Colonic mucosa (tissue), 4 donors: ENCODE measurements around the gene HERC6. TPM values are rescaled to one million over a fixed set of nuclear protein-coding genes. Genes with fewer than 3 reads are reported as not detected.
"Not testable (repeated sequence)": the region's sequence is repeated elsewhere in the genome, so short reads cannot be mapped to it uniquely, and the experiment has no call there.

Experiments
- DNase-seq: peaks from one replicate; pipeline ENCODE4 v3.0.0-alpha.2; 2020
- H3K27ac ChIP-seq: fragments of 200-600 bp; one replicate; pipeline ENCODE4 v1.8.0; 2021
- H3K27me3 ChIP-seq: fragments of 200-600 bp; one replicate; pipeline ENCODE4 v1.8.0; 2021
- H3K36me3 ChIP-seq: fragments of 200-600 bp; one replicate; pipeline ENCODE4 v1.8.0; 2021
- H3K4me1 ChIP-seq: fragments of 200-600 bp; one replicate; pipeline ENCODE4 v1.8.0; 2021; ENCODE audit warnings: mild to moderate bottlenecking
- H3K4me3 ChIP-seq: fragments of 200-600 bp; one replicate; pipeline ENCODE4 v1.8.0; 2021
- H3K9ac ChIP-seq, 2 donors: one replicate each; pipeline ENCODE4 v1.7.0; 2013; ENCODE audit warnings: control low read depth in 2 of 2, low read depth in 2 of 2, low read length in 2 of 2
- H3K9me3 ChIP-seq: fragments of 200-600 bp; one replicate; pipeline ENCODE4 v1.8.0; 2021
- intact Hi-C: fragments of 100-400 bp; cut with DNase I; formaldehyde crosslinking; loops from one replicate; pipeline ENCODE4 v1.14.1; 2022
- total RNA-seq, 2 donors: library from RNA; stranded (reverse); fragmentation: NEBNext Ultra II Directional in 1 of 2; extraction: Animal tissue kit (Norgen Biotek cat#: 25700) in 1 of 2; gene quantifications; one replicate each; pipeline ENCODE4 v1.2.1, GENCODE V29; 2021
- TF ChIP-seq, protein P1 (sequence below): fragments of 200-600 bp; IDR thresholded peaks from one replicate; pipeline ENCODE4 v1.8.0; 2022; ENCODE audit warnings: antibody characterized with exemption, mild to moderate bottlenecking
- donor health status: healthy.
- donor health status: DM: no; HTN: no; CAD: no.
- donor health status: DM: no; HTN: no; CAD: no.

The HERC6 gene
- total RNA-seq, 2 donors from 2014 or later: 6.2 to 6.3 TPM

DNA sequence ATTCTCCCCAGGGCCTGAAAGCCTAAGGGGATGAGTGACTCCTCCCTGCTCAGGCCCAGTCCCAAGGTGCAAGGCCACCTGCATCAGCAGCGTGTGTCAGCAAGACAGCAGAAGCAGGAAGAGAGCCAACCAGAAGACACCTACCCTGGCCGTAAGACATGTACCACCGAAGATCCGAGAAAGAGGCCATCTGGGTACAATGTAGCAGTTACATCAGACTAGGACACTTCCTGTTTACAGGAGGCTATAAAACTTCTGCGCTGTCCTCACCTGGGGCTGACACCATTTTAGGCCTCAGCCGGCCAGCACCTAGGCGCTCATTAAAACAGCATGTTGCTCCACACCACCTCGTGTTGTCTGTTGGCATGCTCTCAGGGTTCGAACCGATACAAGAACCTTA, 19.1 kb upstream of the HERC6 start:
- no peak overlapping the region for H3K9ac ChIP-seq
- intact Hi-C loops: no loop called here
- H3K27ac ChIP-seq: no peak overlapping the region
- no peaks in the 10 kb centered on the region for H3K4me1 ChIP-seq
- no peaks in the 10 kb centered on the region for H3K9me3 ChIP-seq
- TF ChIP-seq, protein P1, sequence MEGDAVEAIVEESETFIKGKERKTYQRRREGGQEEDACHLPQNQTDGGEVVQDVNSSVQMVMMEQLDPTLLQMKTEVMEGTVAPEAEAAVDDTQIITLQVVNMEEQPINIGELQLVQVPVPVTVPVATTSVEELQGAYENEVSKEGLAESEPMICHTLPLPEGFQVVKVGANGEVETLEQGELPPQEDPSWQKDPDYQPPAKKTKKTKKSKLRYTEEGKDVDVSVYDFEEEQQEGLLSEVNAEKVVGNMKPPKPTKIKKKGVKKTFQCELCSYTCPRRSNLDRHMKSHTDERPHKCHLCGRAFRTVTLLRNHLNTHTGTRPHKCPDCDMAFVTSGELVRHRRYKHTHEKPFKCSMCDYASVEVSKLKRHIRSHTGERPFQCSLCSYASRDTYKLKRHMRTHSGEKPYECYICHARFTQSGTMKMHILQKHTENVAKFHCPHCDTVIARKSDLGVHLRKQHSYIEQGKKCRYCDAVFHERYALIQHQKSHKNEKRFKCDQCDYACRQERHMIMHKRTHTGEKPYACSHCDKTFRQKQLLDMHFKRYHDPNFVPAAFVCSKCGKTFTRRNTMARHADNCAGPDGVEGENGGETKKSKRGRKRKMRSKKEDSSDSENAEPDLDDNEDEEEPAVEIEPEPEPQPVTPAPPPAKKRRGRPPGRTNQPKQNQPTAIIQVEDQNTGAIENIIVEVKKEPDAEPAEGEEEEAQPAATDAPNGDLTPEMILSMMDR: no peak
- no peak overlapping the region for H3K4me3 ChIP-seq
- no peaks in the 10 kb centered on the region for H3K27me3 ChIP-seq
- no peaks in the 10 kb centered on the region for H3K36me3 ChIP-seq
- DNase-seq: no peak

GRCh38 chr4:88360256-88360655, 18.4 kb upstream of the HERC6 start:
- intact Hi-C loops: no loop called here

GRCh38 chr4:88360791-88361190, 17.9 kb upstream of the HERC6 start:
- TF ChIP-seq, protein P1: no peak
- intact Hi-C loops: no loop called here
- no peak for DNase-seq

More at GRCh38 chr4:88360256-88360655, 18.4 kb upstream of the HERC6 start:
- TF ChIP-seq, protein P1: no peak
- Histone ChIP-seq H3K27ac (no peak overlapping the region), H3K36me3 (no peaks in the 10 kb centered on the region), H3K27me3 (no peaks in the 10 kb centered on the region), H3K4me3 (no peak overlapping the region), H3K9me3 (no peaks in the 10 kb centered on the region), H3K4me1 (no peaks in the 10 kb centered on the region), H3K9ac (no peak overlapping the region)
- DNase-seq: no peak

DNA sequence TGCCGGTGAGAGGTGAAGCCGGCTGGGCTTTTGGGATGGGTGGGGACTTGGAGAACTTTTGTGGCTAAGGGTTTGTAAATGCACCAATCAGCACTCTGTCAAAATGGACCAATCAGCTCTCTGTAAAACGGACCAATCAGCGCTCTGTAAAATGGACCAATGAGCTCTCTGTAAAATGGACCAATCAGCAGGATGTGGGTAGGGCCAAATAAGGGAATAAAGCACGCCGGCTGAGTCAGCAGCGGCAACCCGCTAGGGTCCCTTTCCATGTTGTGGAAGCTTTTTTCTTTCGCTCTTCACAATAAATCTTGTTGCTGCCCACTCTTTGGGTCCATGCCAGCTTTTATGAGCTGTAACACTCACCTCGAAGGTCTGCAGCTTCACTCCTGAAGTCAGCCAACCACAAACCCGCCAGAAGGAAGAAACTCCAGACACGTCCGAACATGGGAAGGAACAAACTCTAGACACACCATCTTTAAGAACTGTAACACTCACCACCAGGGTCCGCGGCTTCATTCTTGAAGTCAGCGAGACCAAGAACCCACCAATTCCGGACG, 17.4 kb upstream of the HERC6 start:
- H3K9ac ChIP-seq, H3K4me3 ChIP-seq, DNase-seq, intact Hi-C loops, H3K4me1 ChIP-seq, H3K27ac ChIP-seq, H3K27me3 ChIP-seq, H3K9me3 ChIP-seq, H3K36me3 ChIP-seq: not testable (repeated sequence)

More at GRCh38 chr4:88360791-88361190, 17.9 kb upstream of the HERC6 start:
- H3K36me3 ChIP-seq: no peaks in the 10 kb centered on the region
- H3K27me3 ChIP-seq: no peaks in the 10 kb centered on the region
- H3K27ac ChIP-seq: no peak overlapping the region
- no peak overlapping the region for H3K9ac ChIP-seq
- H3K4me1 ChIP-seq: no peaks in the 10 kb centered on the region
- no peak overlapping the region for H3K4me3 ChIP-seq
- H3K9me3 ChIP-seq: no peaks in the 10 kb centered on the region

DNA sequence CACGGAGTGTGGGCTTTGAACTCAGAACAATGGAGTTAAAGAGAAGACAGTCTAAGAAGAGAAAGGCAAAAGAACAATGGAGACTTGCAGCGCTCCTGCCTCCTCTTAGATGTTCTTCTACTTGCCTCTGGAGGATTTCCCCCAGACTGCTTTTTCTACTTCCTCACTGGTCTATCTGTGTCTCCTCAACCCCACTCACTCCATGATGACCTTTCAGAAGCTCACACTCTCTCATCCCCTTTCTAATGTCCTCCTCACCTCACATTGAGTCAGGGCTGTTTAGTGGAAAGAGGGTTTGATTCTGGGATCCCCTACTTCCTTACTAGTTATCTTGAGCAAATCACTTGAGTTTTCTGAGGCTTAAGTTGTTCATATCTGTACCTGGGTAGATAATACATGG, 12.2 kb upstream of the HERC6 start:
- no peak overlapping the region for H3K9ac ChIP-seq
- H3K9me3 ChIP-seq: no peaks in the 10 kb centered on the region
- TF ChIP-seq, protein P1: no peak

DNA sequence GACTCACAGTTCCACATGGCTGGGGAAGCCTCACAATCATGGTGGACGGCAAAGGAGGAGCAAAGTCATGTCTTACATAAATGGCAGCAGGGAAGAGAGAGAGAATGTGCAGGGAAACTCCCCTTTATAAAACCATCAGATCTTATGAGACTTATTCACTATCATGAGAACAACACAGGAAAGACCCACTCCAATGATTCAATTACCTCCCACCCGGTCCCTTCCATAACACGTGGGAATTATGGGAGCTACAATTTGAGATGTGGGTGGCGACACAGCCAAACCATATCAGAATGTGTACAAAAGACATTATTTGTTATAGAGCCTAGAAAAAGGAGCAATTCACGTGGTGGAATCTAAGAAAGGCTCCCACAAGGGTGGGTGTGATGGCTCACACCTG, 10.8 kb upstream of the HERC6 start:
- TF ChIP-seq, protein P1: no peak
- no peak overlapping the region for H3K4me3 ChIP-seq
- intact Hi-C loops: loop anchor here (5.0 kb wide), 1 partner anchor 149 kb away; no protein-coding TSS in a partner anchor
- no peak overlapping the region for H3K27ac ChIP-seq
- H3K36me3 ChIP-seq: no peaks in the 10 kb centered on the region
- no peak overlapping the region for H3K9ac ChIP-seq
- H3K27me3 ChIP-seq: no peaks in the 10 kb centered on the region
- no peaks in the 10 kb centered on the region for H3K9me3 ChIP-seq
- no peak for DNase-seq
- no peaks in the 10 kb centered on the region for H3K4me1 ChIP-seq

More for the DNA sequence above, 12.2 kb upstream of the HERC6 start:
- no peak for DNase-seq
- H3K27me3 ChIP-seq: no peaks in the 10 kb centered on the region
- no peaks in the 10 kb centered on the region for H3K4me1 ChIP-seq
- H3K4me3 ChIP-seq: no peak overlapping the region
- H3K36me3 ChIP-seq: no peaks in the 10 kb centered on the region
- H3K27ac ChIP-seq: no peak overlapping the region
- intact Hi-C loops: loop anchor here (5.0 kb wide), 1 partner anchor 151 kb away; no protein-coding TSS in a partner anchor
